GM19193 (cell line): Measurements from ENCODE around the gene TMEM106C.

Experiments used
- POLR2A ChIP-seq: IDR thresholded peaks from 4 replicates; pipeline ENCODE4 v1.6.1; 2011; ENCODE audit not compliant: insufficient read depth, insufficient read length; ENCODE audit errors: extremely low read depth

The TMEM106C gene

GRCh38 chr12:47967461-47968321, 4.3 kb downstream of the TMEM106C start:
- no peak for TF ChIP-seq POLR2A

DNA sequence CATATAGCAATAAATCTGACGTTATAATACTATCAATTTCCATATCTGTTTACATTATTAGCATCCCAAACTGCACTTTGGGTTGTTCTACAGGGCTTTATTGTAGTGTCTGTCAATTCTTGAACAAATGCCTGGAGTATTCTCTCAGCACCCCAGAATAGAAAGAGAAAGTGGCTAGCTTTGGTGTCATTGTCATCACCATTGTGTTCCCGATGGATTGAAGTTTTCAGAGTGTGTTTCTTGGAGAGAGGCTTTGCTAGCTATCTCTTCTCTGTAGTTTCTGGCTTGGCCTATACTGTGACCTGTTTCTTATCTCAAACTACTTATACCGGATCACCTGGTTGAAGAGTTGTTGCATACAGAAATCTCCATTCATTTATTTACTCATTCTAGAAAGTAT, 6.4 kb downstream of the TMEM106C start:
- TF ChIP-seq POLR2A: no peak

GRCh38 chr12:47970843-47971242, 7.4 kb downstream of the TMEM106C start:
- no peak for TF ChIP-seq POLR2A

DNA sequence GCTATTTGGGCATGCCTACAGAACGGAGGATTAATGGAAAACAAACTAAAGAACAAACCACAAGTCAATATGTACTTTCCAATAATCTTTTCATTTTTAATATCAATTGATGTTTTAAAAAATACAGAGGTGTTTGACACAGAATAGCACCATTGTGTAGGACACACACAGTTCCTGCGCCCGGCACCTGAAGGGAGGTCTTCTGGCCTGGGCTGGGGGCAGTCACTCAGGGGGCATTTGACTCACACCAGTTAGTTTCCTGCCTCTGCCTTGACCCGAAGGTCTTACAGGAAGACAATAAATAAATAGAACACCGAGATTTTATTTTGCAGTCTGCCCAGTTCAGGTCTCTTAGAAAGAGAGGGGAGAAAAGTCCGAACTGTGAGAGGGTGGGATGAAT, 9.5 kb downstream of the TMEM106C start:
- TF ChIP-seq POLR2A: no peak

DNA sequence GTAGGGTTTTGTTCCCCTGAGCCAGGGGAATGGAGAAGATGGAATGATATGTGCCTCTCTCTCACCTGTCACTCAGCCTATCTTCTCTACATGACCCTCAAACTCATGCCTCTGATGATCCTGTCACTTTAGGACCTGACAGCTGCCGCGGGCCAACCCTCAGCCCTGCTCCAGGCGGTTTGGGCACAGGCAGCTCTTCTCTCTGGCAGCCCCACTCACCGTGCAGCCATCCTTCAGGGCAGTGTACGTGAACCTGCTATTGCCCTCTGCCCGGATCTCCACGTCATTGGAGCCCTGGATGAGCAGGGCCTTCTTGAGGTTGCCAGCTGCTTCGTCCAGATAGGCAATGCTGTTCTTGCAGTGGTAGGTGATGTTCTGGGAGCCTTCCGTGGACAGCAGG, 10.5 kb downstream of the TMEM106C start:
- no peak for TF ChIP-seq POLR2A

DNA sequence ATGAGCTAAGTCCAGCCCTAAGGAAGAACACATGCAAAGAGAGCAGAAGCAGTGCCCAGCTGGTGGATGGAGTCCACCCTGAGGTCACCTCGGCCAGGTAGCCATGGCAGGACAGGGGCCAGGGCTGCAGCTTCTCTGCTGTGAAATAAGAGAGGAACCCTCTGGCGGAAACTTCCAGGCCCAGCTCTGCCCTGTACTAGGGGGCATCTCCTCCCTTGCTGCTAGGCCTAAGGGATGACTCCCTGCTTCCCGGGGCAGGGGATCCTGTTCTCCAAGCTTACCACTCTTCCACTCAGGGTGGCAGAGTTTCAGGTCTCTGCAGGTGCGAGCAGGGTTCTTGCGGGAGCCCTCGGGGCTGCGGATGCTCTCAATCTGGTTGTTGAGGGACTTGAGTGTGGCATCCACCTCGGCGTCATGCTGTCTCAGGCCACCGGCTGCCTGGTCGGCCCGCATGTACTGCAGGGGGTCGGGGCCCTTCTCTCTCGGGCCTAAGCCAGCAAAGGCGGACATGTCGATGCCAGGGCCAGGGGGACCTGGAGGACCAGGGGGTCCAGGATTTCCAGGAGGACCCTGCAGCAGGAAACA, 11.7 kb downstream of the TMEM106C start:
- TF ChIP-seq POLR2A: no peak

- TF ChIP-seq POLR2A: no peak
These were observed 12.4 kb downstream of the TMEM106C start for GRCh38 chr12:47975816-47976215.

GRCh38 chr12:47977046-47977771, 13.8 kb downstream of the TMEM106C start:
- no peak for TF ChIP-seq POLR2A

- no peak for TF ChIP-seq POLR2A
These were observed 14.6 kb downstream of the TMEM106C start for GRCh38 chr12:47977772-47978597.

DNA sequence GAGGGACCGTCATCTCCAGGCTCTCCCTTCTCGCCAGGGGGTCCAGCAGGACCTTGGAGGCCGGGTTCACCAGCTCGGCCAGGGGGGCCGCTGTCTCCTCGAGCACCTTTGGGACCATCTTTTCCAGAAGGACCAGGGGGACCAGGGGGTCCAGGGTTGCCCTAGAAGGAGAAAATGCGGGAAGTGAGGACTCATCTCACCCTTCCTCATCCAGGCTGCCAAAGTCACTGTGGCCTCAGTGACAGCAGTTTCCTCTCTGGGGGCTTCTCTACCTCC, 15.1 kb downstream of the TMEM106C start:
- TF ChIP-seq POLR2A: no peak

DNA sequence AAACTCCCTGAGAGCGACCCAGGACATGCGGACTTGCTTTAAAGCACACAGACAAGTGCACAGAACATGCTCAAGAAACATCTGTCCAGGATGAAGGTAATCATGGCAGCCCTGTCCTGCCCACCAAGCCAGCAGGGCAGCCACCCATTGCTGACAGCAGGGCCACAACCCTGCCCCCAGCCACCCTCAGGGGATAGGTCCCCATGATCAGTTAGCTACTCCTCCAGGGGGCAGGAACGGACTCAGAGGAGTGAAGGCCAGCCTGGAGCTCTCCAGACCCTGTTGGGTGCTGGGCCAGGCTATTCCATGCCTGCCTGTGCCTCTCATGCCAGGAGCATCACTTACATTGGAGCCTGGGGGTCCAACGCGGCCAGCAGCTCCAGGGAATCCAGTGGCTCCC, 15.8 kb downstream of the TMEM106C start:
- TF ChIP-seq POLR2A: no peak

- TF ChIP-seq POLR2A: no peak
These were observed 16.3 kb downstream of the TMEM106C start for GRCh38 chr12:47979686-47980085.

DNA sequence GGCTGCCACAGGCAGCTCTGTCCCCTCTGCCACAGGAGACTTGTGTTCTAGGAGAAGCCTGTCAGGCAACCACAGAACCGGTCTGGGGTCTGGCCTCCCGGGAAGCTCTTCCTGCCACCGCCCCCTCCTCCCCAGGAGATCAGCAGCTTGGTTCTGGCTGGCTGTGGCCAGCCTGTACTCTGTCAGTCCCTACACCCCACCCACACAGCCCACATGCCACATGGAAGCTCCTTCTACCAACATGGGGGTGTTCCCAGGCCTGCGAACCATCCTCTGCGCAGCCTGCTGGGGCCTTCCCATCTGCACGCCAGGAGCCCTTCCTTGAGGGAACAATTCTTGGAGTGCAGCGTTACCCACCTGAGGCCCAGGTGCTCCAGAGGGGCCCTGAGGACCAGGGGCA, 16.8 kb downstream of the TMEM106C start:
- TF ChIP-seq POLR2A: no peak

GRCh38 chr12:47980779-47981495, 17.5 kb downstream of the TMEM106C start:
- no peak for TF ChIP-seq POLR2A
